Neural crest cell (in vitro differentiated cells): ENCODE measurements around the gene BCL3. TPM values are rescaled to one million over a fixed set of nuclear protein-coding genes. Genes with fewer than 3 reads are reported as not detected.
"Not testable (repeated sequence)": the region's sequence is repeated elsewhere in the genome, so short reads cannot be mapped to it uniquely, and the experiment has no call there.

ENCODE experiments used
- DNase-seq: peaks from one replicate; pipeline ENCODE4 v3.0.0; 2021; ENCODE audit warnings: low read depth, mixed read lengths, low spot score
- H3K27ac Mint-ChIP-seq: one replicate; pipeline ENCODE4 v1.8.0; 2021; ENCODE audit warnings: mild to moderate bottlenecking, mixed read lengths; ENCODE audit not compliant: unreplicated experiment
- H3K27me3 Mint-ChIP-seq: 2 replicates; pipeline ENCODE4 v1.8.0; 2021; ENCODE audit warnings: low read depth, mild to moderate bottlenecking, mixed read lengths
- H3K36me3 Mint-ChIP-seq: 2 replicates; pipeline ENCODE4 v1.8.0; 2021; ENCODE audit warnings: low read depth, mild to moderate bottlenecking, mixed read lengths
- H3K4me1 Mint-ChIP-seq: 2 replicates; pipeline ENCODE4 v1.8.0; 2021; ENCODE audit warnings: mixed read lengths
- H3K4me3 Mint-ChIP-seq: one replicate; pipeline ENCODE4 v1.8.0; 2021; ENCODE audit warnings: mild to moderate bottlenecking, mixed read lengths
- H3K9me3 Mint-ChIP-seq: 2 replicates; pipeline ENCODE4 v1.8.0; 2021; ENCODE audit warnings: mixed read lengths
- CTCF ChIP-seq: fragments of 200-600 bp; sonication (generic); conservative IDR thresholded peaks from 2 replicates; pipeline ENCODE4 v1.5.0; 2021; ENCODE audit warnings: antibody characterized with exemption, mild to moderate bottlenecking
- total RNA-seq: library from RNA; stranded (reverse); gene quantifications from 2 replicates; pipeline ENCODE4 v1.2.1, GENCODE V29; 2021

Gene BCL3
- total RNA-seq, 1 donor from 2014 or later, result 2.2 TPM

DNA sequence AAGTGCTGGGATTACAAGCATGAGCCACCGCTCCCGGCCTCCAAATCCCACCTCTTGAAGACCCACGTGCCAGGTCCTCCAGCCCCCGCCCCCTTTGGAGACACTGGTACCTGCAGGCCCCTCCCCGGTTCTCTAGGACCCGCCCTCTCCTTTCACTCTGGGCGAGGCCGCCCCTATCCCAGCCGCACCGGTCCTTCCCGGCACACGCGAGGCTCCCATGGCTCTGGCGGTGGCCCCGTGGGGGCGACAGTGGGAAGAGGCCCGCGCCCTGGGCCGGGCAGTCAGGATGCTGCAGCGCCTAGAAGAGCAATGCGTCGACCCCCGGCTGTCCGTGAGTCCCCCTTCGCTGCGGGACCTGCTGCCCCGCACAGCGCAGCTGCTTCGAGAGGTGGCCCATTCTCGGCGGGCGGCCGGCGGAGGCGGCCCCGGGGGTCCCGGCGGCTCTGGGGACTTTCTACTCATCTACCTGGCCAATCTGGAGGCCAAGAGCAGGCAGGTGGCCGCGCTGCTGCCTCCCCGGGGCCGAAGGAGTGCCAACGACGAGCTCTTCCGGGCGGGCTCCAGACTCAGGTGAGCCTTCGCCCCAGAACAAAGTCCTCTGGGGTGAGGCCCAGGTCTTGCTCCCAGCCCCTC lies 29.3 kb downstream of the BCL3 start, which contains the start of gene CBLC:
Gene CBLC, plus strand, starts transcription at position 176 of the 633 bp plus-strand sequence. Its CDS starts 42 bp downstream, at position 218.
- Mint-ChIP-seq H3K4me3 (no peak within 1 kb of the TSS), H3K9me3 (no peaks in the 10 kb centered on the region), H3K36me3 (no peaks in the 10 kb centered on the region), H3K4me1 (no peaks in the 10 kb centered on the region), H3K27me3 (peaks cover 40% of the 10 kb centered on the region), H3K27ac (no peak within 1 kb of the TSS)
- peak; percentile 24 for TF ChIP-seq CTCF
- no peak for DNase-seq

DNA sequence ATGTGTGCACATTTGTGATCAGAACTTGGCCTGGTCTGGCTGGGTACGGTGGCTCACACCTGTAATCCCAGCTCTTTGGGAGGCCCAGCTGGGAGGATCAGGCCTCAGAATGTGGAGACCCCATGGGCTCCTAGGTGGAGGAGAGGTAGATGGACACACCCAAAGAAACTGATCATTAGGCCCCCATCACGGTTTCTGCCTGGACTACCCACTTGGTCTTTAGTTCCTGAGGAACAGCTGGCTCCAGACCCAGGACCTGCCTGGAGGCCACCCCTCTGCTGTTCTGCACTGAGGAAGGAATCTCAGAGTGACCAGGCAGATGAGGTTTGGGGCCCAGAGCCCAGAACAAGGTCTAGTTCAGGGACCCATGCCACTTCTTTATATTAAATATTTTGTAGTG lies 30.6 kb downstream of the BCL3 start:
- Mint-ChIP-seq H3K4me3 (no peak overlapping the region), H3K27ac (no peak overlapping the region), H3K9me3 (no peaks in the 10 kb centered on the region), H3K36me3 (no peaks in the 10 kb centered on the region), H3K4me1 (peaks cover 1% of the 10 kb centered on the region), H3K27me3 (peaks cover 27% of the 10 kb centered on the region)
- DNase-seq, result no peak
- no peak for TF ChIP-seq CTCF

GRCh38 chr19:44781694-44782093 lies 33.2 kb downstream of the BCL3 start:
- not testable (repeated sequence) for H3K27ac Mint-ChIP-seq, H3K9me3 Mint-ChIP-seq, DNase-seq, H3K36me3 Mint-ChIP-seq, H3K4me1 Mint-ChIP-seq, H3K4me3 Mint-ChIP-seq
- peaks cover 23% of the 10 kb centered on the region for H3K27me3 Mint-ChIP-seq

- Mint-ChIP-seq H3K36me3 (no peaks in the 10 kb centered on the region), H3K4me3 (no peak overlapping the region), H3K4me1 (peaks cover 6% of the 10 kb centered on the region), H3K9me3 (no peaks in the 10 kb centered on the region), H3K27ac (no peak overlapping the region), H3K27me3 (peaks cover 16% of the 10 kb centered on the region)
- DNase-seq, result no peak
- TF ChIP-seq CTCF, result peak; percentile 14
Measured at GRCh38 chr19:44782729-44783128, 34.2 kb downstream of the BCL3 start.

DNA sequence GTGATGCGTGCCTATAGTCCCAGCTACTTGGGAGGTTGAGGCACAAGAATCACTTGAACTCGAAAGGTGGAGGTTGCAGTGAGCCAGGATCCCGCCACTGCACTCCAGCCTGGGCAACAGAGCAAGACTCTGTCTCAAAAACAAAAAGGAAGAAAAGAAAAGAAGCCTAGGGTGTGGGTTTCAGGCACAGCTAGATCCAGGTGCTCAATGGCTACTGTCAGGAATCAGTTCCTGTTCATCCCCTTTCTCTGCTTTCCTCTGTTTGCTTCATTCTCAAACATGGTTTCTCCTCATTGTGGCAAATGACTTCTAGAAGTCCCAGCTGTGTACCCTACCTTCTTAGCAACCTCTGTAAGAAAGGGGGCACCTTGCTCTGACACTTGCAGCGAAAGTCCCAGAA lies 35.0 kb downstream of the BCL3 start:
- Mint-ChIP-seq H3K27me3 (peaks cover 15% of the 10 kb centered on the region), H3K36me3 (no peaks in the 10 kb centered on the region), H3K27ac (no peak overlapping the region), H3K4me1 (peaks cover 6% of the 10 kb centered on the region), H3K9me3 (no peaks in the 10 kb centered on the region), H3K4me3 (no peak overlapping the region)
- no peak for TF ChIP-seq CTCF
- no peak for DNase-seq

- TF ChIP-seq CTCF, result no peak
Measured at GRCh38 chr19:44785271-44785670, 36.8 kb downstream of the BCL3 start.

More at GRCh38 chr19:44785271-44785670, 36.8 kb downstream of the BCL3 start:
- no peak for DNase-seq
- no peaks in the 10 kb centered on the region for H3K36me3 Mint-ChIP-seq
- H3K9me3 Mint-ChIP-seq, result no peaks in the 10 kb centered on the region
- peaks cover 6% of the 10 kb centered on the region for H3K4me1 Mint-ChIP-seq
- peaks cover 6% of the 10 kb centered on the region for H3K27me3 Mint-ChIP-seq
- H3K27ac Mint-ChIP-seq, result no peak overlapping the region
- H3K4me3 Mint-ChIP-seq, result no peak overlapping the region
